C4-2B (cell line): ENCODE measurements around the gene SCARB1.

Source experiments
- ZFX ChIP-seq: fragments of 450-650 bp; IDR thresholded peaks from 2 replicates; pipeline ENCODE4 v1.6.1; 2017
- TF ChIP-seq, protein P1 (sequence below): fragments of 450-650 bp; conservative IDR thresholded peaks from 2 replicates; pipeline ENCODE4 v1.5.1; 2017; ENCODE audit warnings: mild to moderate bottlenecking

DNA sequence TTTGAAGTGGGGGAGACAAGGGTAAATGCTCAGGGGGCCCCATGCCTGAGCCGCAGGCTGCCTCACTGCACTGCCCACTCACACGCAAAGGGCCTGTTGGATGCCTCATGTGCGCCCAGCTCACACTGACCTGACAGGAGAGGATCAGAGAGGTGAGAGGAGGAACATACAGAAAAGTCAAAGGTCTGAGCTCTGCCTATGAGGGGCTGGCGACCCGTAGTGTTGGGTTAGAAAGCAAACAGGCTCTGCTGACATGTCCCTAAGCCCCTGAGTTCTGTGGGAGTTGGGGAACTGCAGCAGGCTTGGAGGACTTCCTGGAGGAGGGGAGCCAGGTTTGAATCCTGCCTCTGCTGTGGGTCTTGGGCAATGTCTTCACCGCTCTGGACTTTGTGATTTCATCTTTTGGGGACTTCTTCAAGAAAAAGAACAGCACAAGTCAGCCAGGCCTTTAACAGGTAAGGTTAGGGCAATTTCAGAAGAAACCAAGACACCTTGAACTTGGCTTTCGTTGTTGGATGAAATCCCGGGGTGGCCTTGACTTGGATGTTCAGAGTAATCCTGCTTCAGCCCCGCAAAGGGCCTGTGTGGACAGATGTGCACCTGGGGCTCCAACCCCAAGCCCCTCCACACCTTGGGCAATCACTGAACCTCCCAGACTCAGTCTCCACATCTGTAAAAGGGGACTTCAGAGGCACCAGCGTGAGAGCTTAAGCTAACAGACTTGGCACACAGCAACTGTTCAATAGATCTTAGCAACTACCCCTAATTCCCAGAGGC lies 116.8 kb downstream of the SCARB1 start:
- TF ChIP-seq, protein P1, sequence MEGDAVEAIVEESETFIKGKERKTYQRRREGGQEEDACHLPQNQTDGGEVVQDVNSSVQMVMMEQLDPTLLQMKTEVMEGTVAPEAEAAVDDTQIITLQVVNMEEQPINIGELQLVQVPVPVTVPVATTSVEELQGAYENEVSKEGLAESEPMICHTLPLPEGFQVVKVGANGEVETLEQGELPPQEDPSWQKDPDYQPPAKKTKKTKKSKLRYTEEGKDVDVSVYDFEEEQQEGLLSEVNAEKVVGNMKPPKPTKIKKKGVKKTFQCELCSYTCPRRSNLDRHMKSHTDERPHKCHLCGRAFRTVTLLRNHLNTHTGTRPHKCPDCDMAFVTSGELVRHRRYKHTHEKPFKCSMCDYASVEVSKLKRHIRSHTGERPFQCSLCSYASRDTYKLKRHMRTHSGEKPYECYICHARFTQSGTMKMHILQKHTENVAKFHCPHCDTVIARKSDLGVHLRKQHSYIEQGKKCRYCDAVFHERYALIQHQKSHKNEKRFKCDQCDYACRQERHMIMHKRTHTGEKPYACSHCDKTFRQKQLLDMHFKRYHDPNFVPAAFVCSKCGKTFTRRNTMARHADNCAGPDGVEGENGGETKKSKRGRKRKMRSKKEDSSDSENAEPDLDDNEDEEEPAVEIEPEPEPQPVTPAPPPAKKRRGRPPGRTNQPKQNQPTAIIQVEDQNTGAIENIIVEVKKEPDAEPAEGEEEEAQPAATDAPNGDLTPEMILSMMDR = no peak
- TF ChIP-seq ZFX = no peak
